ENCODE data around the gene FGD6.

DNA sequence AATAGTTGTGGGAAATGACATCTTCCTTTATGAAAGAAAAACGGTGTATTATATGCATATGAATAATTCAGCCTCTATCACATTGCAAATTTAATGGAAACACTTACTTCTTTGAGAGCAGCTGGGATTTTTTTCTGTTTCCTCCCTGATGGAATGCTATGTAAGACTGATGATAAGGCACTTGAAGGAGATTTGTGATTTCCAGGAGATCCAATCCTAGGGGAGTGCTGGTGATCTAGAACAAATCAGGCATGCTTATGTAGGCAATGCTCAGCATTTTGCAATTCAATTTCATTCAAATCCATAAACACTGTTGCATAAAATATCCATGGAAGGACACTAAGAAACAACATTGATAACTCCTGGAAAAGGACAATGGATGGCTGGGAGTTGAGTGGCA lies 127.8 kb downstream of the FGD6 start:
- TF ChIP-seq CTCF (IDR thresholded peaks at IDR 0.05): no peak
- TF ChIP-seq POLR2A (IDR thresholded peaks at IDR 0.05): no peak

Data from right lobe of liver (tissue), 4 donors.